T-helper 2 cell treated with Interferon-gamma antibody and Interleukin-4, amounts not matched to agents 5 μg/mL and 100 μg/mL, for 36 hours (primary cell): ENCODE measurements around the gene NDC1.
A peak's percentile ranks its signal among the peaks of the same experiment; 100 is the strongest.
"Not testable (repeated sequence)": the region's sequence is repeated elsewhere in the genome, so short reads cannot be mapped to it uniquely, and the experiment has no call there.

Experiments used
- DNase-seq: peaks from one replicate; pipeline ENCODE4 v3.0.0; 2021; ENCODE audit warnings: low spot score
- H3K27ac Mint-ChIP-seq: one replicate; pipeline ENCODE4 v1.8.0; 2021; ENCODE audit warnings: mild to moderate bottlenecking, mixed read lengths
- H3K27me3 Mint-ChIP-seq: one replicate; pipeline ENCODE4 v1.8.0; 2021; ENCODE audit warnings: low read depth, mixed read lengths
- H3K36me3 Mint-ChIP-seq: one replicate; pipeline ENCODE4 v1.8.0; 2021; ENCODE audit warnings: low read depth, mixed read lengths
- H3K4me1 Mint-ChIP-seq: one replicate; pipeline ENCODE4 v1.8.0; 2021; ENCODE audit warnings: low read depth, mixed read lengths
- H3K4me3 Mint-ChIP-seq: one replicate; pipeline ENCODE4 v1.8.0; 2022; ENCODE audit warnings: mild to moderate bottlenecking, moderate library complexity, mixed read lengths
- H3K9me3 Mint-ChIP-seq: one replicate; pipeline ENCODE4 v1.8.0; 2021; ENCODE audit warnings: mixed read lengths

The NDC1 gene

GRCh38 chr1:53769184-53769583 lies 68.9 kb downstream of the NDC1 start:
- no peaks in the 10 kb centered on the region for H3K27me3 Mint-ChIP-seq
- H3K27ac Mint-ChIP-seq: no peak overlapping the region
- H3K36me3 Mint-ChIP-seq: peaks cover 38% of the 10 kb centered on the region
- no peaks in the 10 kb centered on the region for H3K9me3 Mint-ChIP-seq
- no peak overlapping the region for H3K4me3 Mint-ChIP-seq
- DNase-seq: no peak
- peaks cover 20% of the 10 kb centered on the region for H3K4me1 Mint-ChIP-seq

DNA sequence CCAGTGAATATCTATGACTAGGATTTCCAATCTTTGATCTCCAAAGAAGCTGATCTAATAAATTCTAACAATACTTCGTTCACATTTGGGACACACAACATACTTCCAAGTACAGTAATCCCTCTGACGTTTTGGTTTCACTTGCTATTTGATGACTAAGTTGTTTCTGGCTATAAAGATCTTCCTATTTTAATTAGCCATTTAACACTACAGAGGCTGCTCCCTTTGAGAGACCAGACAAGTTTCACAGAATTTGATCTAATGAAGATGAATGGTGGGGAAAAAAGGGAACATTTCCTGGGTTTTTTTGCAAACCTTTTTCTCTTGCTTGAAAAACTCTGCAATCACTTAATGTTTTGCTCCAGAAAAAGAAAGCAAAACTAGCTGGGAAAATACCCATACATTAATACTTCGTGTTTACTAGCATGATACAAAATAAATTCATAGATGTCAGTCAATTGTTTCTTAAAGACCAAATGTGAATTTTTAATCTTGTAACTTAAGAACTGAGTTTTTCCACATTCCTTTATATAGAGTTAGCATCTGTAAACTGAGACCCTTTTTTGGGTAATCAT lies 71.2 kb downstream of the NDC1 start:
- peak overlapping the region; percentile 79 for H3K27ac Mint-ChIP-seq
- peaks cover 31% of the 10 kb centered on the region for H3K36me3 Mint-ChIP-seq
- no peaks in the 10 kb centered on the region for H3K9me3 Mint-ChIP-seq

GRCh38 chr1:53766194-53766742 lies 71.8 kb downstream of the NDC1 start:
- H3K4me3 Mint-ChIP-seq: peak overlapping the region; percentile 68
- DNase-seq: no peak

More for the DNA sequence above, 71.2 kb downstream of the NDC1 start:
- H3K27me3 Mint-ChIP-seq: no peaks in the 10 kb centered on the region
- peak overlapping the region; percentile 68 for H3K4me3 Mint-ChIP-seq
- H3K4me1 Mint-ChIP-seq: peaks cover 20% of the 10 kb centered on the region
- no peak for DNase-seq

DNA sequence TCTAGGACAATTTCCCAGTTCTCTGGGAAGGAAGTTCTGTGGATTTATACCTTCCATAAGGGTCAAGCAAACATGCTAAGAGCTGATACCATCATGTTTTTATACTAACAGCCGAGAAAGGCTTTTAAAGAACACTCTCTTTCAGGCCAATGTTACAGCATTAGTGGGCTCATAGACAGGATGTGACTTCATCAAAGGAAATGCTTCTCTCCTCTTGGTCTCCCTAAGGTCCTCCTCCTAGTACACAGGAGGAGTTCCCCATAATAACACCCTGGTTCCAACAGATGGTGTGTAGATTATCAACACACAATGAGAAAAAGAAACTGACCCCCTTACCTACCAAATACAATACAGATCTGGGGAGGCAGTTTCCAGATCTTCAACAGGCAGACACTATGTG lies 72.4 kb downstream of the NDC1 start:
- Mint-ChIP-seq H3K27me3 (no peaks in the 10 kb centered on the region), H3K9me3 (no peaks in the 10 kb centered on the region), H3K4me3 (peak overlapping the region; percentile 5), H3K36me3 (peaks cover 25% of the 10 kb centered on the region), H3K27ac (peak overlapping the region; percentile 73), H3K4me1 (peaks cover 19% of the 10 kb centered on the region)
- DNase-seq: no peak

More at GRCh38 chr1:53766194-53766742, 71.8 kb downstream of the NDC1 start:
- Mint-ChIP-seq H3K9me3 (no peaks in the 10 kb centered on the region), H3K27ac (peak overlapping the region; percentile 79), H3K36me3 (peaks cover 30% of the 10 kb centered on the region), H3K27me3 (no peaks in the 10 kb centered on the region), H3K4me1 (peaks cover 19% of the 10 kb centered on the region)

- no peaks in the 10 kb centered on the region for H3K27me3 Mint-ChIP-seq
- DNase-seq: no peak
- H3K36me3 Mint-ChIP-seq: peaks cover 16% of the 10 kb centered on the region
- H3K27ac Mint-ChIP-seq: no peak overlapping the region
- H3K4me1 Mint-ChIP-seq: peaks cover 19% of the 10 kb centered on the region
- no peak overlapping the region for H3K4me3 Mint-ChIP-seq
- no peaks in the 10 kb centered on the region for H3K9me3 Mint-ChIP-seq
These were observed 74.2 kb downstream of the NDC1 start for GRCh38 chr1:53763911-53764310.

GRCh38 chr1:53763461-53763860 lies 74.6 kb downstream of the NDC1 start:
- no peaks in the 10 kb centered on the region for H3K27me3 Mint-ChIP-seq
- no peak for DNase-seq
- peaks cover 11% of the 10 kb centered on the region for H3K36me3 Mint-ChIP-seq
- H3K9me3 Mint-ChIP-seq: no peaks in the 10 kb centered on the region
- no peak overlapping the region for H3K4me3 Mint-ChIP-seq
- no peak overlapping the region for H3K27ac Mint-ChIP-seq
- peaks cover 19% of the 10 kb centered on the region for H3K4me1 Mint-ChIP-seq

- not testable (repeated sequence) for H3K4me3 Mint-ChIP-seq, H3K27ac Mint-ChIP-seq, H3K36me3 Mint-ChIP-seq
These were observed 77.6 kb downstream of the NDC1 start for GRCh38 chr1:53760497-53760896.

DNA sequence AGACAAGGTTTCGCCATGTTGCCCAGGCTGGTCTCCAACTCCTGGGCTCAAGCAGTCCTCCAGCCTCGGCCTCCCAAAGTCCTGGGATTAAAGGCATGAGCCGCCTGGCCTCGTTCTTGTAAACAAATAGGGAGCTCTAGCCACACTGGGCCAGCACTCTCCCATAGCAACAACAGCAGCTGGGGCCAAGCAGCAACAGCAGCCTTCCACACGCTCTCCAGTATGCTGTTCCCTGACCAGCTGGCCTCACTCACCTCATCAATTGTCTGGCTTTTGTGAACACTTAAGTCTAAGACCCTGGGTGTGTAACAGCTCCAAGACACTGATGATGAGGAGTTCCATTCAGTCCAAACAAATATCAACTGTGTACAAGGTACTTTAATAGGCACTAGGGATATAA lies 82.2 kb downstream of the NDC1 start:
- no peak overlapping the region for H3K27ac Mint-ChIP-seq
- H3K9me3 Mint-ChIP-seq: no peaks in the 10 kb centered on the region
- no peaks in the 10 kb centered on the region for H3K4me1 Mint-ChIP-seq
- H3K4me3 Mint-ChIP-seq: no peak overlapping the region
- no peaks in the 10 kb centered on the region for H3K27me3 Mint-ChIP-seq
- DNase-seq: no peak
- H3K36me3 Mint-ChIP-seq: no peaks in the 10 kb centered on the region

More at GRCh38 chr1:53760497-53760896, 77.6 kb downstream of the NDC1 start:
- H3K27me3 Mint-ChIP-seq, H3K4me1 Mint-ChIP-seq, DNase-seq, H3K9me3 Mint-ChIP-seq: not testable (repeated sequence)

DNA sequence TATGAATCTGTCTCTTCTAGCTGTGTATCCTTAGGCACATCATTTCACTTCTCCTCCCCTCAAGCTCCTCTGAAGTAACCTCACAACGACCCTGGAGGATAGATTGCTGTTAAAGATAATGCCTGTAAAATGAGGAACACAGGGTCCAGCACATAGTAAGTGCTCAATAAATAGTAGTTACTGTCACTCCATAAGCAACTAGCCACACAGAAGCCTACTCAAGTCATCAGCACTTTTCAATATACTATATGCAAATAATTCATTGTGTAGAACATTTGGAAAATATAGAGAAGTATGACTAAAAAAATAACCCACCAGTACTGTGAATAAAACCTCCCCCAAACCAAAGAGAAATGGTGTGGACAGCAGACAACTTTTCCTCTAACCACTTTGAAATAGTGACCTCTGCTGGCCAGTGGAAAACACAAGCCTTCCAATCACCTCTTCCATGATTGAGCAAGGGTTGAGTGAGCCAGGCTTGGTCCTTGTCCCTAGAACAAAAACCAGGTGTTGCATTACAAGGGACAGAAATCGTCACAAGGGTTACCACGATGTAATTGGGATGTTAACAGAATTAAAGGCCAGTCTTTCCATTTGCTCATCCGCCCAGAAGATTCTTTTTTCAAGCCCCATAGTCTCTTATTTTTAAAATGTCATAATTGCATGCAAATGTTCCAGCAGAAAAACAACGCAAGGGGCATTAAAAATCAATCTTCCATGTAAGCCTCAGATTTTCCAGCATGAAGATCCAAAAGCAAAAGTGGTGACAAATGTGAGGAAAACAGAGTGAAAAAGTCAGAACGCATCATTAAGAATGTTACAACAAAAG lies 83.4 kb downstream of the NDC1 start:
- no peak overlapping the region for H3K4me3 Mint-ChIP-seq
- no peaks in the 10 kb centered on the region for H3K9me3 Mint-ChIP-seq
- H3K27me3 Mint-ChIP-seq: peaks cover 2% of the 10 kb centered on the region
- DNase-seq: no peak
- no peaks in the 10 kb centered on the region for H3K36me3 Mint-ChIP-seq
- H3K4me1 Mint-ChIP-seq: no peaks in the 10 kb centered on the region
- no peak overlapping the region for H3K27ac Mint-ChIP-seq

DNA sequence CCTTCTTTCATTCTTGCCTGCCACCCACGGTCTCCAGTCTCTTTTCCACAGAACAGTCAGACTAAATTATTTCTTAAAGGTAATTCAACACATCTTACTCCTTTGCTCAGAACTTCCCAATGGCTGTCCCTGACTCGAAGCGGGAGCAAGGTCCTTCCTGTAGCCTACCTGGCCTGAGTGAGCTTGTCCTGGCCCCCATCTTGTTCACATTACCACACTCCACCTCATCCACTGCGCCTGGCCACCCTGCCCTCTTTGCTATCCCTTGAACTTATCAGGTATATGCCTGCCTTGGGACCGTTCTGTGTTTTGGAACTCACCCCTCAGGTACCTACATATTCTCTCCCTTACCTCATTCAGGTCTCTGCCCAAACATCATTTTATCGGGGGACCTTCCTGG lies 85.8 kb downstream of the NDC1 start:
- Mint-ChIP-seq H3K9me3 (no peaks in the 10 kb centered on the region), H3K4me1 (no peaks in the 10 kb centered on the region), H3K27ac (no peak overlapping the region), H3K36me3 (no peaks in the 10 kb centered on the region), H3K4me3 (no peak overlapping the region), H3K27me3 (peaks cover 8% of the 10 kb centered on the region)
- no peak for DNase-seq

DNA sequence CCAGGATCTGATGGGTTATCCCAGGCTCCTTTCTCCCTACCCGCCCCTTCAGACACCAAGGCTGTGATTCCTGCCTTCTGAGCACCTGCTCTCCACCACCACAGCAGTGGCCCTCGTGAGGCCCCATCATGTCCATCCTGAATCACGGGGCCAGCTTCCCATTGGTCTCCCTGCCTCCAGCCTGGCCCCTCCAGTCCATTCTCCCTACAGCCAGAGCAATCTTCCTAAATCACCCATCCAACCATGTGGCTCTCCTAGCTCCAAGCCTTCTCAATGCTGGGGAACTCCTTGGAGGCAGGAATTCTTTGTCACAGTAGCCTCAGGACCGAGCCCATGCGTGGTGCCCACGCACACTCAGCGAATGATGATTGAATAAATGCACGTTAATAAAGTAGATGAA lies 90.3 kb downstream of the NDC1 start:
- no peak overlapping the region for H3K27ac Mint-ChIP-seq
- DNase-seq: no peak
- H3K4me3 Mint-ChIP-seq: no peak overlapping the region
- H3K9me3 Mint-ChIP-seq: peaks cover 2% of the 10 kb centered on the region
- peaks cover 32% of the 10 kb centered on the region for H3K27me3 Mint-ChIP-seq
- no peaks in the 10 kb centered on the region for H3K4me1 Mint-ChIP-seq
- H3K36me3 Mint-ChIP-seq: no peaks in the 10 kb centered on the region

- no peaks in the 10 kb centered on the region for H3K4me1 Mint-ChIP-seq
- no peaks in the 10 kb centered on the region for H3K36me3 Mint-ChIP-seq
- H3K27me3 Mint-ChIP-seq: peaks cover 63% of the 10 kb centered on the region
- no peak for DNase-seq
- H3K9me3 Mint-ChIP-seq: peaks cover 5% of the 10 kb centered on the region
- H3K4me3 Mint-ChIP-seq: peak overlapping the region; percentile 24
- no peak overlapping the region for H3K27ac Mint-ChIP-seq
These were observed 97.4 kb downstream of the NDC1 start for GRCh38 chr1:53740621-53741105.

DNA sequence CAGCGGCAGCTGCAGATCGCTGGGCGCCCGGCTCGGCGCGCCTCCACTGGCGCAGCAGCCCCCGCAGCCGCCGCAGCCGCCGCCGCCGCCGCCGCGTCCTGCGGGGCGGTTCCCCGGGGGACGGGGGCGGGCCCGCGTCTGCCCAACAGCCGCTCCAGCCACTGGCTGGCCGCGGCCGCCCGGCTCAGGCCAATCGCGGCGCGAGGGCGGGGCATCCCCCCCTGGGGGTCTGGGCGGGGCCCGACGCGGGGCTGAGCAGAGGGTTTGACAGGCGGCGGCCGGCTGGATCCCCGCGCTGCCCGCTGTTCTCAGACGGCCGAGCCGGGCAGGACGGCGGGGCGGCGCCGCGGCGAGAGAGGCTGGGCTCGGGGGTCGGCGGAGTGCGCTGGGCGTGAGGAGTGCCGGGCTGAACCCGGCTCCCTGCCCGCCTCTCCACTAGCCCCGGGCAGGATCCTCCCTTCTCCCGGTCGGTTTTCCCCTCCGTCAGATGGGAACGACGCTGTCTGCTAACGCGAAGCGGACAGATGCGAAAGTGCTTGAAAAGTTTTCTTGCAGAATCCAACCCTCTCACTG lies 98.9 kb downstream of the NDC1 start, which contains the start of gene GLIS1:
GLIS1 (minus strand) TSS at position 56 of the 573 bp plus-strand sequence. CDS start 1,100 bp downstream, outside the sequence.
- H3K9me3 Mint-ChIP-seq: peaks cover 5% of the 10 kb centered on the region
- peaks cover 71% of the 10 kb centered on the region for H3K27me3 Mint-ChIP-seq
- H3K4me1 Mint-ChIP-seq: no peaks in the 10 kb centered on the region
- H3K27ac Mint-ChIP-seq: no peak within 1 kb of the TSS
- H3K36me3 Mint-ChIP-seq: no peaks in the 10 kb centered on the region
- peak within 1 kb of the TSS; percentile 60 for H3K4me3 Mint-ChIP-seq
- peak; percentile 74 for DNase-seq
